Stomach (tissue), 9 donors: ENCODE results near the gene WFIKKN2. TPM values are rescaled to one million over a fixed set of nuclear protein-coding genes. Genes with fewer than 3 reads are reported as not detected.

Source experiments
- DNase-seq, 2 donors: peaks; one replicate each; pipeline versions ENCODE4 v3.0.0 to v3.0.0-alpha.2; 2013 to 2019
- H3K27ac ChIP-seq, 5 donors: fragments of 200-600 bp in 4 of 5; sonication (generic) in 4 of 5; one replicate each; pipeline ENCODE4 v1.5.1; 2013 to 2019; ENCODE audit warnings: mild to moderate bottlenecking in 1 of 5, moderate library complexity in 1 of 5
- H3K27me3 ChIP-seq, 3 donors: fragments of 200-600 bp; sonication (generic); one replicate each; pipeline ENCODE4 v1.5.1; 2017 to 2019; ENCODE audit warnings: mixed run types in 1 of 3
- H3K36me3 ChIP-seq, 4 donors: fragments of 200-600 bp; sonication (generic); 1 replicate in 3 of 4; 2 replicates in 1 of 4; pipeline ENCODE4 v1.5.1; 2016 to 2019
- H3K4me1 ChIP-seq, 4 donors: fragments of 200-600 bp; sonication (generic); one replicate each; pipeline ENCODE4 v1.5.1; 2016 to 2019
- H3K4me3 ChIP-seq, 4 donors: fragments of 200-600 bp; sonication (generic) in 3 of 4; one replicate each; pipeline ENCODE4 v1.5.1; 2016 to 2019; ENCODE audit warnings: mild to moderate bottlenecking in 1 of 4
- H3K9me3 ChIP-seq, 4 donors: fragments of 200-600 bp; sonication (generic); one replicate each; pipeline ENCODE4 v1.5.1; 2016 to 2019
- EP300 ChIP-seq: sonication (generic); formaldehyde crosslinking; IDR thresholded peaks from one replicate; pipeline ENCODE4 v1.6.1; 2017; ENCODE audit warnings: antibody characterized with exemption
- POLR2A ChIP-seq, 4 donors: fragments of 450-650 bp; IDR thresholded peaks; one replicate each; pipeline ENCODE4 v1.6.1; 2016; ENCODE audit warnings: antibody characterized with exemption in 4 of 4, control low read depth in 2 of 4, mild to moderate bottlenecking in 1 of 4, moderate library complexity in 1 of 4
- POLR2AphosphoS5 ChIP-seq, 3 donors: sonication (generic); formaldehyde crosslinking; IDR thresholded peaks; one replicate each; pipeline ENCODE4 v1.6.1; 2016; ENCODE audit warnings: antibody characterized with exemption in 3 of 3
- WGBS, 5 donors: extraction: QIAGEN DNeasy Blood & Tissue Kit in 3 of 5; methylation state at CpG; one replicate each; pipeline versions ENCODE4 v1.1.5 to v1.1.7; 2013 to 2018; 5-methylcytosine and 5-hydroxymethylcytosine counted together
- intact Hi-C: fragments of 100-400 bp; cut with DNase I; formaldehyde crosslinking; loops from one replicate; pipeline ENCODE4 v1.15.1; 2023; ENCODE audit warnings: low total_unique reads
- polyA plus RNA-seq, 3 donors: library from polyadenylated mRNA; stranded (reverse); fragments of 200-250 nt; gene quantifications; one replicate each; pipeline ENCODE4 v1.2.3, GENCODE V29; 2013
- total RNA-seq, 5 donors: library from RNA; depleted of rRNA; stranded (reverse); fragments of >200 nt; gene quantifications; one replicate each; pipeline versions ENCODE4 v1.1.0 to v1.2.3, GENCODE V29; 2014 to 2016
- TF ChIP-seq, protein P1 (sequence below), 7 experiments: fragments of 450-650 bp in 4 of 7; fragments of 200-600 bp in 3 of 7; sonication (generic) in 3 of 7; IDR thresholded peaks; one replicate each; pipeline ENCODE4 v1.5.1; 2016 to 2019; ENCODE audit warnings: antibody characterized with exemption in 7 of 7, control low read depth in 2 of 7, mild to moderate bottlenecking in 1 of 7
- donor health status: healthy with polysubstance abuse.
- donor health status: Bipolar disorder and iron deficiency.
- donor health status: healthy.

The WFIKKN2 gene
- total and polyA plus RNA-seq, 8 donors: 0.05 to 0.46 (median 0.21) TPM; not detected in 4

DNA sequence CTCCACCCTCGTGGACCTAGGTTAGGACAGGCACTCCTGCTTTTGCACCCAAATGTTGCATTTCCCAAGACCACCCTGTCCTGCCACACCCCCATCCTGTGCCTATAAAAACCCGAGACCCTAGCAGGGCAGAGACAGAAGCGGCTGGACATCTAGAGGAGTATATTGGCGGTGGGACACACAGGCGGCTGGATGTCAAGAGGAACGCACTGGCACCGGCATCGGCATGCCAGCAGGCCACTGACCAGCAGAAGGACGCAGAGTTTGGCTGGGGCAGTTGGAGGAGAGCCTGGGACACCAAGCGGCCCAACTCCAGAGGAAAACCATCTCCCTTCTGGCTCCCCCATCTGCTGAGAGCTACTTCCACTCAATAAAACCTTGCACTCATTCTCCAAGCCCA lies 14.7 kb upstream of the WFIKKN2 start:
- TF ChIP-seq, protein P1, sequence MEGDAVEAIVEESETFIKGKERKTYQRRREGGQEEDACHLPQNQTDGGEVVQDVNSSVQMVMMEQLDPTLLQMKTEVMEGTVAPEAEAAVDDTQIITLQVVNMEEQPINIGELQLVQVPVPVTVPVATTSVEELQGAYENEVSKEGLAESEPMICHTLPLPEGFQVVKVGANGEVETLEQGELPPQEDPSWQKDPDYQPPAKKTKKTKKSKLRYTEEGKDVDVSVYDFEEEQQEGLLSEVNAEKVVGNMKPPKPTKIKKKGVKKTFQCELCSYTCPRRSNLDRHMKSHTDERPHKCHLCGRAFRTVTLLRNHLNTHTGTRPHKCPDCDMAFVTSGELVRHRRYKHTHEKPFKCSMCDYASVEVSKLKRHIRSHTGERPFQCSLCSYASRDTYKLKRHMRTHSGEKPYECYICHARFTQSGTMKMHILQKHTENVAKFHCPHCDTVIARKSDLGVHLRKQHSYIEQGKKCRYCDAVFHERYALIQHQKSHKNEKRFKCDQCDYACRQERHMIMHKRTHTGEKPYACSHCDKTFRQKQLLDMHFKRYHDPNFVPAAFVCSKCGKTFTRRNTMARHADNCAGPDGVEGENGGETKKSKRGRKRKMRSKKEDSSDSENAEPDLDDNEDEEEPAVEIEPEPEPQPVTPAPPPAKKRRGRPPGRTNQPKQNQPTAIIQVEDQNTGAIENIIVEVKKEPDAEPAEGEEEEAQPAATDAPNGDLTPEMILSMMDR (IDR thresholded peaks at IDR 0.05): no peak
- TF ChIP-seq EP300 (no peak), POLR2A (IDR thresholded peaks at IDR 0.05) (no peak), POLR2AphosphoS5 (IDR thresholded peaks at IDR 0.05) (no peak)
- DNase-seq: no peak
- WGBS, 5 donors: 80 to 89% (median 86%) methylated on average over 10 of the region's 10 CpGs
- Histone ChIP-seq H3K36me3 (no peaks in the 10 kb centered on the region), H3K4me1 (peaks cover 6 to 11% (median 9%) of the 10 kb centered on the region in 4 donors), H3K4me3 (no peak overlapping the region), H3K27ac (no peak overlapping the region), H3K9me3 (peaks cover 0 to 5% (median 0%) of the 10 kb centered on the region in 4 donors), H3K27me3 (peaks cover 0 to 13% (median 0%) of the 10 kb centered on the region in 3 donors)
- intact Hi-C loops: no loop called here

DNA sequence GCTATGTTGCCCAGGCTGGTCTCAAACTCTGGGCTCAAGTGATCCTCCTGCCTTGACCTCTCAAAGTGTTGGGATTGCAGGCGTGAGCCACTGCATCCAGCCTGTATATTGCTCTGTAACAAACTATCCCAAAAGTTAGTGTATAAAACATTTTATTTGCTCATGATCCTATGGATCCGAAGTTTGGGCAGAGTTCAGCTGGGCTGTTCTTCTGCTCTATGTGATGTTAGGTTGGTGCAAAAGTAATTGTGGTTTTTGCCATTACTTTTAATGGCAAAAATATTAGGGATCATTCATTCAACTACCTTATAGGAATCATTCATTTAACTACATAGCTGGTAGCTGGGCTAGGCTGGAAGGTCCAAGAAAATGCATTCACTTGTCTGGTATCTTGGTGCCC lies 12.8 kb upstream of the WFIKKN2 start:
- DNase-seq: no peak
- intact Hi-C loops: no loop called here
- 86 to 98% (median 93%) methylated on average over 2 of the region's 2 CpGs for WGBS, 5 donors
- Histone ChIP-seq H3K36me3 (no peaks in the 10 kb centered on the region), H3K4me1 (peaks cover 0 to 4% (median 2%) of the 10 kb centered on the region in 4 donors), H3K27ac (no peak overlapping the region), H3K9me3 (peaks cover 0 to 5% (median 0%) of the 10 kb centered on the region in 4 donors), H3K27me3 (peaks cover 0 to 5% (median 0%) of the 10 kb centered on the region in 3 donors), H3K4me3 (no peak overlapping the region)
- TF ChIP-seq POLR2A (IDR thresholded peaks at IDR 0.05) (no peak), EP300 (no peak), POLR2AphosphoS5 (IDR thresholded peaks at IDR 0.05) (no peak)
- TF ChIP-seq, protein P1 (IDR thresholded peaks at IDR 0.05): no peak

DNA sequence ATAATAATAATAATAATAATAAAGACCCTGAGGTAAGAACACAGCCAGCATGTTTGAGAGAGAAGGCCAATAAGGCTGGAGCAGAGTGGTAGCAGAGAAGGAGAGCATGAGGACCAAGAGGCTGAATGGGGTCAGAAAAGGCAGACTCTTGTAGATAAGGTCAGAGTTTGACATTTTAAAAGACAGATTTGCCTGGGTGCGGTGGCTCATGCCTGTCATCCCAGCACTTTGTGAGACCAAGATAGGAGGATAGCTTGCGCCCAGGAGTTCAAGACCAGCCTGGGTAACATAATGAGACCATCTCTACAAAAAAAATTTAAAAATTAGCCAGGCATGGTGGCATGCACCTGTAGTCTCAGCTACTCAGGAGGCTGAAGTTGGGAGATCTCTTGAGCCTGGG lies 11.0 kb upstream of the WFIKKN2 start:
- H3K36me3 ChIP-seq: no peaks in the 10 kb centered on the region
- intact Hi-C loops: no loop called here
- H3K9me3 ChIP-seq: peaks cover 0 to 5% (median 0%) of the 10 kb centered on the region in 4 donors
- H3K4me3 ChIP-seq: no peak overlapping the region
- 83 to 96% (median 92%) methylated on average over 2 of the region's 2 CpGs for WGBS, 5 donors
- no peak for DNase-seq
- no peaks in the 10 kb centered on the region for H3K27me3 ChIP-seq
- H3K27ac ChIP-seq: no peak overlapping the region
- TF ChIP-seq, protein P1 (IDR thresholded peaks at IDR 0.05): no peak
- TF ChIP-seq EP300: no peak
- no peak for TF ChIP-seq POLR2AphosphoS5 (IDR thresholded peaks at IDR 0.05)
- no peak for TF ChIP-seq POLR2A (IDR thresholded peaks at IDR 0.05)
- no peaks in the 10 kb centered on the region for H3K4me1 ChIP-seq

DNA sequence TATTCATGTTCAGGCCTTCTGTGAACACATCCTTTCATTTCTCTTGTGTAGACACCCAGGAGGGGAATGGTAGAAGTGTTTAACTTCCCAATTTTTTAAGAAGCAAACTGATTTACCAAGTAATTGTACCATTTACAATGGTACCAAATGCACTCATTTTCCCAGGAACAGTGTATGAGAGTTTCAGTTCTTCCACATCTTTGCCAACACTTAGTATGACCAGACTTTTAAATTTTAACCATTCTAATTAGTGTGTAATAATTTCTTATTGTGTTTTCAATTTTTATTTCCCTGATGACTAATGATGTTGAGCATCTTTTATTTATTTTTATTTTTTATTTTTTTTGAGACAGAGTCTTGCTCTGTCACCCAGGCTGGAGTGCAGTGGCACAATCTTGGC lies 10.2 kb upstream of the WFIKKN2 start:
- intact Hi-C loops: no loop called here
- TF ChIP-seq, protein P1 (IDR thresholded peaks at IDR 0.05): no peak
- TF ChIP-seq EP300: no peak
- no peak for TF ChIP-seq POLR2AphosphoS5 (IDR thresholded peaks at IDR 0.05)
- no peak for TF ChIP-seq POLR2A (IDR thresholded peaks at IDR 0.05)
- peaks cover 0 to 5% (median 0%) of the 10 kb centered on the region in 4 donors for H3K9me3 ChIP-seq

More for the DNA sequence above, 10.2 kb upstream of the WFIKKN2 start:
- no peak for DNase-seq
- H3K4me1 ChIP-seq: peaks cover 0 to 2% (median under 1%) of the 10 kb centered on the region in 4 donors
- H3K4me3 ChIP-seq: no peak overlapping the region
- no peaks in the 10 kb centered on the region for H3K27me3 ChIP-seq
- no peak overlapping the region for H3K27ac ChIP-seq
- no peaks in the 10 kb centered on the region for H3K36me3 ChIP-seq
